Endothelial cell of umbilical vein (primary cell): Measurements from ENCODE around the gene PCNT. TPM values are rescaled to one million over a fixed set of nuclear protein-coding genes. Genes with fewer than 3 reads are reported as not detected.

Source experiments
- BruUV-seq: library from RNA; stranded (reverse); fragments of 400-500 nt; replicated peaks from 2 replicates; lab custom pipeline; 2021; lab: Mats Ljungman, UMichigan
- CTCF ChIA-PET: fragments of 300-600, 350-600 bp; sonication (Branson Sonifier 250); formaldehyde crosslinking; loops from one replicate; lab custom pipeline; 2021; ENCODE audit warnings: antibody characterized with exemption, inconsistent platforms; lab: Charles Lee
- POLR2A ChIA-PET: fragments of 300-600, 350-600 bp; sonication (Branson Sonifier 250); formaldehyde crosslinking; loops from one replicate; lab custom pipeline; 2021; ENCODE audit warnings: antibody characterized with exemption, inconsistent platforms; lab: Charles Lee
- DNase-seq: peaks from one replicate; pipeline ENCODE4 v3.0.0-alpha.2; 2011; ENCODE audit warnings: low read depth, low spot score
- FAIRE-seq: peaks from 2 replicates; lab custom pipeline; 2011; peaks lifted over from hg19 to GRCh38; lab: Jason Lieb, UNC
- H2AFZ ChIP-seq: 2 replicates; pipeline ENCODE4 v1.6.0; 2012; ENCODE audit warnings: low read depth, low read length, control low read depth, inconsistent platforms
- H3K27ac ChIP-seq: 2 replicates; pipeline ENCODE4 v1.5.1; 2011; ENCODE audit warnings: low read depth, mild to moderate bottlenecking, control low read depth, low read length, moderate library complexity; ENCODE audit not compliant: insufficient read depth
- H3K27me3 ChIP-seq, 2 experiments: 2 replicates each; pipeline versions ENCODE4 v1.6.0 to v1.6.1; 2011; ENCODE audit warnings: low read length in 2 of 2, mixed read lengths in 1 of 2; ENCODE audit not compliant: control insufficient read depth in 2 of 2, insufficient read depth in 2 of 2
- H3K36me3 ChIP-seq, 2 experiments: 2 replicates in 1 of 2; 3 replicates in 1 of 2; pipeline ENCODE4 v1.5.1; 2011; ENCODE audit warnings: low read length in 2 of 2, mild to moderate bottlenecking in 1 of 2, moderate library complexity in 1 of 2; ENCODE audit not compliant: control insufficient read depth in 2 of 2, insufficient read depth in 2 of 2; ENCODE audit errors: extremely low read depth in 1 of 2
- H3K4me1 ChIP-seq: 3 replicates; pipeline ENCODE4 v1.5.1; 2011; ENCODE audit warnings: mild to moderate bottlenecking, low read length; ENCODE audit not compliant: control insufficient read depth, insufficient read depth; ENCODE audit errors: extremely low read depth
- H3K4me2 ChIP-seq: 2 replicates; pipeline ENCODE4 v1.6.1; 2011; ENCODE audit warnings: low read length, control low read depth, mixed read lengths; ENCODE audit not compliant: insufficient read depth
- H3K4me3 ChIP-seq, 3 experiments: fragments of 200-600 bp in 1 of 3; sonication (generic), shearing (Covaris generic) in 1 of 3; replicated peaks in 1 of 3; 2 replicates each; pipeline ENCODE4 v1.5.1; 2011 to 2016; ENCODE audit warnings: control low read depth in 3 of 3, low read length in 3 of 3, mild to moderate bottlenecking in 2 of 3, inconsistent platforms in 1 of 3, low read depth in 1 of 3, moderate library complexity in 1 of 3; ENCODE audit not compliant: insufficient read depth in 1 of 3
- H3K79me2 ChIP-seq: 2 replicates; pipeline ENCODE4 v1.6.0; 2012; ENCODE audit warnings: low read length, inconsistent platforms; ENCODE audit not compliant: control insufficient read depth, insufficient read depth
- H3K9ac ChIP-seq: replicated peaks from 2 replicates; pipeline ENCODE3; 2011; ENCODE audit warnings: low read length, control low read depth; ENCODE audit not compliant: insufficient read depth; ENCODE audit errors: extremely low read depth
- H3K9me1 ChIP-seq: replicated peaks from 3 replicates; pipeline ENCODE4 v1.6.0; 2011; ENCODE audit warnings: mild to moderate bottlenecking, low read length; ENCODE audit not compliant: control insufficient read depth, insufficient read depth; ENCODE audit errors: extremely low read depth
- H3K9me3 ChIP-seq: replicated peaks from 2 replicates; pipeline ENCODE4 v1.5.1; 2012; ENCODE audit warnings: low read length, inconsistent platforms; ENCODE audit not compliant: control insufficient read depth, insufficient read depth
- H4K20me1 ChIP-seq: replicated peaks from 2 replicates; pipeline ENCODE3; 2011; ENCODE audit warnings: mild to moderate bottlenecking, low read length; ENCODE audit not compliant: control insufficient read depth, insufficient read depth; ENCODE audit errors: extremely low read depth
- EZH2 ChIP-seq: IDR thresholded peaks from 2 replicates; pipeline ENCODE4 v1.6.1; 2012; ENCODE audit warnings: borderline replicate concordance, low read depth, mild to moderate bottlenecking, moderate library complexity, low read length, inconsistent platforms; ENCODE audit not compliant: severe bottlenecking
- FOS ChIP-seq: IDR thresholded peaks from 2 replicates; pipeline ENCODE4 v1.6.1; 2011; ENCODE audit warnings: mild to moderate bottlenecking, low read length, moderate library complexity, borderline replicate concordance; ENCODE audit not compliant: insufficient read depth
- GATA2 ChIP-seq: IDR thresholded peaks from 2 replicates; pipeline ENCODE4 v1.7.0; 2011; ENCODE audit warnings: low read depth, mild to moderate bottlenecking, moderate library complexity, mixed read lengths, low read length; ENCODE audit not compliant: insufficient read length, insufficient read depth
- JUN ChIP-seq: IDR thresholded peaks from 2 replicates; pipeline ENCODE4 v1.6.1; 2011; ENCODE audit warnings: borderline replicate concordance, low read depth; ENCODE audit not compliant: insufficient read length, insufficient read depth
- MYC ChIP-seq: IDR thresholded peaks from one replicate; pipeline ENCODE4 v1.6.1; 2011; ENCODE audit warnings: mild to moderate bottlenecking, low read depth, low read length
- POLR2AphosphoS5 ChIP-seq: IDR thresholded peaks from 2 replicates; pipeline ENCODE4 v1.6.1; 2012; ENCODE audit warnings: low read depth, mild to moderate bottlenecking, control low read depth, low read length, moderate library complexity; ENCODE audit not compliant: insufficient read depth
- dilution Hi-C: fragments of 300-500 bp; cut with MboI; formaldehyde crosslinking; loops from one replicate; pipeline ENCODE4 v1.15.0; 2019; ENCODE audit warnings: low sequenced_read_pairs; ENCODE audit not compliant: extremely low pct_ligation_motif_present
- intact Hi-C: fragments of 100-400 bp; cut with micrococcal nuclease; formaldehyde crosslinking; loops from one replicate; pipeline ENCODE4 v1.10.0; 2022
- polyA plus RNA-seq, 4 experiments: library from polyadenylated mRNA; depleted of rRNA in 3 of 4; stranded (reverse) in 3 of 4; unstranded in 1 of 4; fragments of >200 nt; gene quantifications; 2 replicates each; pipeline versions ENCODE4 v1.2.1 to v1.2.3, GENCODE V29; 2011 to 2012; ENCODE audit warnings: missing spikeins in 1 of 4
- total RNA-seq: library from RNA; stranded (reverse); gene quantifications from 2 replicates; pipeline ENCODE4 v1.2.3, GENCODE V29; 2021
- TF ChIP-seq, protein P1 (sequence below): IDR thresholded peaks from 2 replicates; pipeline ENCODE4 v1.6.1; 2011; ENCODE audit not compliant: insufficient read depth, insufficient read length
- TF ChIP-seq, protein P2 (sequence below), 2 donors: IDR thresholded peaks; 1 replicate in 1 of 2; 2 replicates in 1 of 2; pipeline ENCODE4 v1.5.1; 2011; ENCODE audit warnings: low read length in 2 of 2, mild to moderate bottlenecking in 2 of 2, moderate library complexity in 2 of 2, control low read depth in 1 of 2, inconsistent platforms in 1 of 2, low read depth in 1 of 2; ENCODE audit not compliant: insufficient read depth in 1 of 2; ENCODE audit errors: extremely low read depth in 1 of 2

Gene PCNT
- total and polyA plus RNA-seq, 2 donors (not counting 3 experiments of a cell fraction or from before 2014, with no cell fraction given) = 9.6 to 49.5 TPM

DNA sequence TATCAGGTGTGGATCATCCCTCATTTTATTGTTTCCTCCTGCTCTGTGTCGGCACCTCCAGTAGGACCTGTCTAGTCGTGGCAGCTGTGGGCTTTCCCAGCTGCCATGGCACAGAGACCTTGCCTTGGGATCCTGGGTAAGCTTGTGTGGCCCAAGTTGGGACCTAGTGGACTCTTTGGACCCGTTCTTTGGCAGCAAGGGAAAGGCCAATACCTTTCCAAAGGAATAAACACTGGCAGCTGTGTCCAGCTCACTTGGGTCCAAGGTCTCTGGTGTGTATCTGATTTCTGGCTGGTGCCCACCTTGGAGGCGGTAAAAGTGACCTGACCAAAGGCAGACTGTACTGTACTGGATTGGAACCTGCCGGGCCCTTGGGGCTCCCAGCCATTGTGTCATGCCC is 156.5 kb downstream of the PCNT start:
- Histone ChIP-seq H3K4me1 (no peaks in the 10 kb centered on the region), H3K9me3 (no peaks in the 10 kb centered on the region), H3K9ac (no peak overlapping the region), H4K20me1 (peaks cover 9% of the 10 kb centered on the region), H3K4me2 (no peak overlapping the region), H3K9me1 (no peaks in the 10 kb centered on the region), H3K79me2 (peaks cover 55% of the 10 kb centered on the region), H3K27ac (no peak overlapping the region), H3K4me3 (no peak overlapping the region), H3K36me3 (peaks cover 0 to 2% of the 10 kb centered on the region in 2 experiments), H3K27me3 (no peaks in the 10 kb centered on the region), H2AFZ (no peak overlapping the region)
- dilution Hi-C loops (no loop called here), intact Hi-C loops (no loop called here)
- DNase-seq (no peak), FAIRE-seq (no peak)
- ChIA-PET POLR2A (no interaction called here), CTCF (interaction anchor here (1.2 kb wide), 1 partner anchor 16 kb away, joined by 3 read pairs; no protein-coding TSS in a partner anchor)
- TF ChIP-seq, protein P1, sequence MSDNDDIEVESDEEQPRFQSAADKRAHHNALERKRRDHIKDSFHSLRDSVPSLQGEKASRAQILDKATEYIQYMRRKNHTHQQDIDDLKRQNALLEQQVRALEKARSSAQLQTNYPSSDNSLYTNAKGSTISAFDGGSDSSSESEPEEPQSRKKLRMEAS = no peak
- no peak for TF ChIP-seq EZH2
- TF ChIP-seq, protein P2, sequence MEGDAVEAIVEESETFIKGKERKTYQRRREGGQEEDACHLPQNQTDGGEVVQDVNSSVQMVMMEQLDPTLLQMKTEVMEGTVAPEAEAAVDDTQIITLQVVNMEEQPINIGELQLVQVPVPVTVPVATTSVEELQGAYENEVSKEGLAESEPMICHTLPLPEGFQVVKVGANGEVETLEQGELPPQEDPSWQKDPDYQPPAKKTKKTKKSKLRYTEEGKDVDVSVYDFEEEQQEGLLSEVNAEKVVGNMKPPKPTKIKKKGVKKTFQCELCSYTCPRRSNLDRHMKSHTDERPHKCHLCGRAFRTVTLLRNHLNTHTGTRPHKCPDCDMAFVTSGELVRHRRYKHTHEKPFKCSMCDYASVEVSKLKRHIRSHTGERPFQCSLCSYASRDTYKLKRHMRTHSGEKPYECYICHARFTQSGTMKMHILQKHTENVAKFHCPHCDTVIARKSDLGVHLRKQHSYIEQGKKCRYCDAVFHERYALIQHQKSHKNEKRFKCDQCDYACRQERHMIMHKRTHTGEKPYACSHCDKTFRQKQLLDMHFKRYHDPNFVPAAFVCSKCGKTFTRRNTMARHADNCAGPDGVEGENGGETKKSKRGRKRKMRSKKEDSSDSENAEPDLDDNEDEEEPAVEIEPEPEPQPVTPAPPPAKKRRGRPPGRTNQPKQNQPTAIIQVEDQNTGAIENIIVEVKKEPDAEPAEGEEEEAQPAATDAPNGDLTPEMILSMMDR (IDR thresholded peaks at IDR 0.05; ENCODE audit: extremely low read depth in 1 of 2, insufficient read depth in 1 of 2, low read depth in 1 of 2, low read length in 2 of 2) = no peak
- no peak for TF ChIP-seq JUN
- no peak for TF ChIP-seq MYC
- no peak for TF ChIP-seq POLR2AphosphoS5
- TF ChIP-seq GATA2 = no peak
- TF ChIP-seq FOS = no peak
- no TSS peak for BruUV-seq
